Right ventricle myocardium superior (tissue), 1 donor: ENCODE results near the gene SBK1. TPM values are rescaled to one million over a fixed set of nuclear protein-coding genes. Genes with fewer than 3 reads are reported as not detected.
"Not testable (repeated sequence)": the region's sequence is repeated elsewhere in the genome, so short reads cannot be mapped to it uniquely, and the experiment has no call there.

Experiments
- ATAC-seq: fragments of 200-7000 bp; cut with Tn5 transposase; one replicate; pipeline ENCODE4 v1.9.1; 2020; ENCODE audit warnings: mild to moderate bottlenecking; ENCODE audit not compliant: poor library complexity
- DNase-seq: peaks from one replicate; pipeline ENCODE4 v3.0.0-alpha.2; 2020
- intact Hi-C: fragments of 100-400 bp; cut with DNase I; formaldehyde crosslinking; loops from one replicate; pipeline ENCODE4 v1.11.2; 2022
- long read RNA-seq: library from polyadenylated mRNA; unstranded; transcript quantifications from one replicate; pipeline ENCODE4 v2.0.0, GENCODE V29; 2021
- total RNA-seq: library from RNA; stranded (reverse); fragmentation: NEBNext Ultra II Directional; extraction: Animal tissue kit (Norgen Biotek cat#: 25700); gene quantifications from one replicate; pipeline ENCODE4 v1.2.1, GENCODE V29; 2021
- donor health status: DM: no; HTN: yes; CAD: no; lungs with severe emphysema.

SBK1 gene
- total RNA-seq: 2.0 TPM
- long read RNA-seq, partial matches to known transcripts: 0 of 3 reads
- long read RNA-seq, other reads (novel, unspliced or antisense): 3 of 3 reads

- intact Hi-C loops: no loop called here
- peak; percentile 74 for DNase-seq
- peak; percentile 95 for ATAC-seq
Observed at GRCh38 chr16:28291651-28292626, at the start of gene SBK1. SBK1 (plus strand) TSS chr16:28292525; CDS start chr16:28317392, 24,867 bp downstream.

GRCh38 chr16:28249483-28249882, 42.8 kb upstream of the SBK1 start:
- ATAC-seq, DNase-seq, intact Hi-C loops: not testable (repeated sequence)

- no peak for ATAC-seq
Observed at GRCh38 chr16:28250999-28251398, 41.3 kb upstream of the SBK1 start.

GRCh38 chr16:28254158-28254557, 38.2 kb upstream of the SBK1 start:
- DNase-seq (no peak), ATAC-seq (no peak)
- intact Hi-C loops: no loop called here

More at GRCh38 chr16:28250999-28251398, 41.3 kb upstream of the SBK1 start:
- intact Hi-C loops: no loop called here
- DNase-seq: no peak

- DNase-seq: no peak
- no peak for ATAC-seq
- intact Hi-C loops: no loop called here
Observed at GRCh38 chr16:28255838-28256237, 36.5 kb upstream of the SBK1 start.

GRCh38 chr16:28257256-28257655, 35.1 kb upstream of the SBK1 start:
- ATAC-seq: no peak
- no peak for DNase-seq
- intact Hi-C loops: no loop called here

- DNase-seq: peak; percentile 80
- peak; percentile 74 for ATAC-seq
- intact Hi-C loops: no loop called here
Observed at GRCh38 chr16:28258567-28258966, 33.8 kb upstream of the SBK1 start.

- ATAC-seq (peak; percentile 33), DNase-seq (no peak)
- intact Hi-C loops: no loop called here
Observed at GRCh38 chr16:28259091-28259780, 33.1 kb upstream of the SBK1 start.

- no peak for DNase-seq
- intact Hi-C loops: no loop called here
Observed at GRCh38 chr16:28259781-28260150, 32.6 kb upstream of the SBK1 start.

GRCh38 chr16:28260193-28260592, 32.1 kb upstream of the SBK1 start:
- peak; percentile 44 for DNase-seq
- intact Hi-C loops: no loop called here

More at GRCh38 chr16:28259781-28260150, 32.6 kb upstream of the SBK1 start:
- ATAC-seq: no peak

GRCh38 chr16:28261942-28262341, 30.4 kb upstream of the SBK1 start:
- DNase-seq (peak; percentile 72), ATAC-seq (peak; percentile 83)
- intact Hi-C loops: no loop called here

More at GRCh38 chr16:28260193-28260592, 32.1 kb upstream of the SBK1 start:
- ATAC-seq: peak; percentile 49

- DNase-seq (no peak), ATAC-seq (no peak)
- intact Hi-C loops: no loop called here
Observed at GRCh38 chr16:28263305-28263704, 29.0 kb upstream of the SBK1 start.

GRCh38 chr16:28264656-28265055, 27.7 kb upstream of the SBK1 start:
- DNase-seq (no peak), ATAC-seq (no peak)
- intact Hi-C loops: no loop called here

GRCh38 chr16:28265822-28266221, 26.5 kb upstream of the SBK1 start:
- DNase-seq (no peak), ATAC-seq (no peak)
- intact Hi-C loops: no loop called here

GRCh38 chr16:28267356-28267755, 25.0 kb upstream of the SBK1 start:
- intact Hi-C loops: no loop called here
- ATAC-seq (no peak), DNase-seq (no peak)

GRCh38 chr16:28273511-28273910, 18.8 kb upstream of the SBK1 start:
- DNase-seq (no peak), ATAC-seq (no peak)
- intact Hi-C loops: no loop called here

- intact Hi-C loops: loop anchor here (5.0 kb wide), 1 partner anchor 43 kb away; no protein-coding TSS in a partner anchor
- no peak for ATAC-seq
- DNase-seq: no peak
Observed at GRCh38 chr16:28274676-28275075, 17.6 kb upstream of the SBK1 start.

- intact Hi-C loops: loop anchor here (5.0 kb wide), 1 partner anchor 41 kb away; no protein-coding TSS in a partner anchor
- ATAC-seq (no peak), DNase-seq (no peak)
Observed at GRCh38 chr16:28276301-28276700, 16.0 kb upstream of the SBK1 start.
